Fibroblast of skin of scalp (primary cell): ENCODE measurements around the gene HDX. TPM values are rescaled to one million over a fixed set of nuclear protein-coding genes. Genes with fewer than 3 reads are reported as not detected.
A peak's percentile ranks its signal among the peaks of the same experiment; 100 is the strongest.
"Not testable (repeated sequence)": the region's sequence is repeated elsewhere in the genome, so short reads cannot be mapped to it uniquely, and the experiment has no call there.

Source experiments
- DNase-seq: peaks from one replicate; pipeline ENCODE4 v3.0.0-alpha.2; 2013
- polyA plus RNA-seq, 2 experiments: library from polyadenylated mRNA; unstranded; fragments of 120-200 nt; gene quantifications; one replicate each; pipeline ENCODE4 v1.2.1, GENCODE V29; 2013; ENCODE audit not compliant: insufficient read length in 2 of 2

HDX gene, protein sequence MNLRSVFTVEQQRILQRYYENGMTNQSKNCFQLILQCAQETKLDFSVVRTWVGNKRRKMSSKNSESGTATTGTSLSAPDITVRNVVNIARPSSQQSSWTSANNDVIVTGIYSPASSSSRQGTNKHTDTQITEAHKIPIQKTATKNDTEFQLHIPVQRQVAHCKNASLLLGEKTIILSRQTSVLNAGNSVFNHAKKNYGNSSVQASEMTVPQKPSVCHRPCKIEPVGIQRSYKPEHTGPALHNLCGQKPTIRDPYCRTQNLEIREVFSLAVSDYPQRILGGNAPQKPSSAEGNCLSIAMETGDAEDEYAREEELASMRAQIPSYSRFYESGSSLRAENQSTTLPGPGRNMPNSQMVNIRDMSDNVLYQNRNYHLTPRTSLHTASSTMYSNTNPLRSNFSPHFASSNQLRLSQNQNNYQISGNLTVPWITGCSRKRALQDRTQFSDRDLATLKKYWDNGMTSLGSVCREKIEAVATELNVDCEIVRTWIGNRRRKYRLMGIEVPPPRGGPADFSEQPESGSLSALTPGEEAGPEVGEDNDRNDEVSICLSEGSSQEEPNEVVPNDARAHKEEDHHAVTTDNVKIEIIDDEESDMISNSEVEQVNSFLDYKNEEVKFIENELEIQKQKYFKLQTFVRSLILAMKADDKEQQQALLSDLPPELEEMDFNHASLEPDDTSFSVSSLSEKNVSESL
- 3.7 TPM for polyA plus RNA-seq (2013, experiment 1 of 2; ENCODE audit: insufficient read length)
- 4.9 TPM for polyA plus RNA-seq (2013, experiment 2 of 2; ENCODE audit: insufficient read length)

DNA sequence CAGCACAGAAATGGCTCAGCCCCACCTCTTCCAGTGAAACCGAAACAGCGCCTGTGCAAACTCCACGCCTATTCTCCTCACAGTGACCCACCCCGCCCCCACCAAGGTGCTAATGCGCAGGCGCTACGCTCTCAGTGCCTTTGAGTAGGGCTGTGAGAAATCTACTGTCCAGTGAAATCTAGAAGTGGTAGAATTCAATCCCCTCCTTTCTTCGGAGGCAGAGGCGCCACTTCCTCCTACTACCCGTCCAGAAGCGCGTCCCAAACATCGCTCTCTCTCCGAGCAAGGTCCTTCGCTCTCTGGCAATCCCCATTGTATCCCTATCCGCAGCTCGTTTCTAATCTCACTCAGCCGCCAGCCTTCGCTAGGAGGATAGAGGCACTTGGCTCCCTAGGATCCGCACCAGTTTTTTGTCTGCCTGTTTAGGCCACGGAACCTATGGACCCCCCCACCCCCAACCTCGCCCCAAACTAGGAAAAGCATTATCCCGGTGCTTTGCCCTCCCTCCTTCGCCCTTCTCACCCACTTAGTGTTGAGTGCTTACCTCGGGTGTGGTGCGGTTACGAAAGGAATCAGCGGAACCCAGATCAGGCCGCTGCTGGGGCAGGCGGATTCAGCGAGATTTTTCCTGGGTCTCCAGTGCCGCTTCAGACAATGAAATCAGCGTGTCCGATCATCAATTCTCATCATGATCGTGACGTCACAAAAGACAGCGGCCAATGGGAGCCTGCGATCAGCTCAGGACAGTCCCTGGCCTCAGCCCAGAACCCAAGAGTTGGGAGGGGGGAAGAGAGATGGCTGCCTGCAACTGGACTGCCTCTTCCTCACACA lies at the start of gene HDX:
HDX (minus strand) TSS at position 656 of the 831 bp plus-strand sequence. CDS start 27,056 bp downstream, outside the sequence.
- DNase-seq: peak; percentile 89

DNA sequence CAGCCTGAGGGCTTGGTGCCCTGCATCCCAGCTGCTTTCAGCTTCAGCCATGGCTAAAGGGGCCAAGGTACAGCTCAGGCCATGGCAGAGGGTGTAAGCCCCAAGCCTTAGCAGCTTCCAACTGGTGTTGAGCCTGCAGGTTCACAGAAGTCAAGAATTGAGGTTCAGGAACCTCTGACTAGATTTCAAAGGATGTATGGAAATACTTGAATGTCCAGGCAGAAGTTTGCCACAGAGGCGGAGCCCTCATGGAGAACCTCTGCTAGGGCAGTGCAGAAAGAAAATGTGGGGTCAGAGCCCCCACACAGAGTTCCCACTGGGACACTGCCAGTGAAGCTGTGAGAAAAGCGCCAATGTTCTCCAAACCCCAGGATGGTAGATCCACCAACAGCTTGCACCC lies 39.1 kb upstream of the HDX start:
- DNase-seq: not testable (repeated sequence)

DNA sequence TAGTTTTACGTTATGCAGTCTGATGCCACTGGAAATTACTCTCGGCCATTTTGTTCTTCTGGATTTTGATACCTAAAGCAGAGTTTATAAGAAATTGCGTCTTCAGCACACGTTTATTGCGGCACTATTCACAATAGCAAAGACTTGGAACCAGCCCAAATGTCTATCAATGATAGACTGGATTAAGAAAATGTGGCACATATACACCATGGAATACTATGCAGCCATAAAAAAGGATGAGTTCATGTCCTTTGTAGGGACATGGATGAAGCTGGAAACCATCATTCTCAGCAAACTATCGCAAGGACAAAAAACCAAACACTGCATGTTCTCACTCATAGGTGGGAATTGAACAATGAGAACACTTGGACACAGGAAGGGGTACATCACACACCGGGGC lies 35.4 kb upstream of the HDX start:
- DNase-seq: not testable (repeated sequence)

DNA sequence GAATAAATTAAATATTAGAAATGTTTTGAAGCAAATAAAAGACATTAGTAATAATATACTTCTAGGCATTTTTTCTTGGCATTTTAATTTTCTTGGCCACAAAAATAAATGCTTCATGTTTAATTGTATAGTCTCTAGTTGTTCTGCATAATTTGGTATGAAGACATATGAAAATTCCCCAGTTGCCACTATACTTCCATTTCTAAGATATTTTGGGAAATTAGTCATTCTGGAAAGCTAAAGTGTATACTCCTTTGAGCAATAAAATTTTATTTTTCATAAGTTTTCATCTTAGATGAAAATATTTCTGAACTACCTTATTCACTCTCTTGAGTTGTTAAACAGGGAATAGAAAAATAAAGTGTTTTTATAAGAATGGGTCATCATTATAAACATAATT lies 13.8 kb downstream of the HDX start:
- no peak for DNase-seq

DNA sequence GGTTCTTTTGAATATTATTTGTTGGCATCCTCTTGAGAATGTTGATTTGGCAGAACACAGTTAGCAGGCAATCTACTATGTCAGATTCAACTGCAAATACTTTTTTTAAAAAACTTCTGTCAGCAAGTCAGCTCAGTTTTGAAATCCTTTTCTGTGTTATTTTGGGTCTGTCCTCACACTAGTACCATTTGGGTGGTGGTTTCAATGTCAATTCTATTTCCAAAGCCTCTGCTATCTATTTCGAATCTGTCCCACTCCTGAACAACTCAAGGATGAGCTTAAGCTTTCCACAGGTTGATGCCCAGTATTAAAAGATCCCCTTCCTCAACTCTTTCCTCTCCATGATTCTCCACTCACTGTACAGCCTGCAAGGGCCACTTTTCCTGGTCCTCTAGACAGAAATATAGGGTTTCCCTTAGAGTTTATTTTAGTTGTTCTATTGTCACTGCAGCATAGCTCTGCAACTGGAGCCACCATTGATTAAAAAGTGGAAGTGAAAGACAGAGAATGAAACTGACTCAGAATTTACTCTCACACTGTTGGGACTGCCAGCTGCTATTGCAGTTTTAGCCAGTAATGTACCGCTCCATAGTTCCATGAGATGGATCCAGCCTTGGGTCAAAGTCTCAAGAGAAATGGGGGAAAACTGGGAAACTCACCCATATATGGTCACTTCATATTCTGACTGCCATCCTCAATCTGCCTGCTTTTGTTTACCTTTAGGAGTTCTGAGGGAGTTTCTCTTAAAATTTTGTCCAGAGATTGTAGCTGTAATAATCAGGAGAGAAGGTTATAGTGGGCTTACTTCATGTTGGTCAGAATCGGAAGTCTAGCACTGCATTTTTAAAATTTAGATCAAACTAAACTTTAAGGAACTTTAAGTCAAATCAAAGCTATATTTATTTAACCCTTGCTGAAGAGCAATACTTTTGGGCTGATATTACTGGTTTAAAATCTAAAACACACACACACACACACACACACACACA lies 14.6 kb downstream of the HDX start:
- no peak for DNase-seq

DNA sequence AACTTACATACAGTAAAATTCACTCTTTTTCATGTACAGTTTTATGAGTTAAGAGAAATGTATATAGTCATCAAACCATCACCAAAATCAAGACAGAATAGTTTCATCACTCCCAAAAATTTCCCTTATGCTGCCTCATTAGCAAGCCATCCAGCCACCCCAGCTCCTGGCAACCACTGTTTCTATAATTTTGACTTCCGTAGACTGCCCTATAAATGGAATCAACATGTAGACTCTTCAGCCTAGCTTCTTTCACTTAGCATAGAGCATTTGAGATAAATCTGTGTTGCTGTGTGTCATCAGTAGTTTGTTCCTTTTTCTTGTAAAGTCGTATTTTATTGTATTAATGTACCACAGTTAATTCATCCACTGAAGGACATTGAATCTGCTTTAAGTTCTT lies 23.2 kb downstream of the HDX start:
- DNase-seq: no peak

DNA sequence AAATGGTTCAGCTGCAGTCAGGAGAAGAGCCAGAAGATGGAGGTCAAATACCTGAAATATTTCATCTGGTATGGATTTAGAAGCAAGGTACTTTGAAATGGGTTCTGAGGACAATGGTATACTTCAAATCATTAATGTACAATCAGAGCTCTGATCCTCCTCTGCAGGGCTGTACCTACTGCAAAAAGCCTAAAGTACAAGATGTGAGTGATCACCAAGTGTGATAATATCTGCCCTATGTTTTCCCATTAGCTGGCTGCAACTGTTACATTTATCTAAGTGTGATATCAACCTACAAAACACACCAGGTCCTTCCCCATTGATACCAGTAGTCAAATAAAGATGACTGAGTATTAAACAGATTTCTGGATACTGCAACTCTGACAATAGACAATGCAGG lies 25.1 kb downstream of the HDX start:
- no peak for DNase-seq

DNA sequence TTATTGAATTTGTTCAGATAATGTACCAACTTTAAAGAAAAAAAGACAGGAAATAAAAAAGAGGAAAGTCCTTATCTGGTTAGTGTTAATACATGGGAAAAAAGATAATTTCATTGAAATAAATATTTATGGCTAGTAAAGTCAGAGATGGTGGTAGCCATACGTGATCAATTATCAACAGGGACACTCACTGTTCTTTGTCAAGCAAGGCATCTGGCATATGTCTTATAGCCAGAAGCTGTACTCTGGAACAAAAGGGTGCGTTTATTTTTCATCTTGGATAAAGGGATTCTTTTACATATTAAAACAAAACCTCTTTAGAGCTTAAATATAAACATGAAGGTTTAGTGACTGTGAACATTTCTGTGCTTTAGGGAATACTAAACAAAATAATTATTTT lies 26.7 kb downstream of the HDX start:
- DNase-seq: no peak

DNA sequence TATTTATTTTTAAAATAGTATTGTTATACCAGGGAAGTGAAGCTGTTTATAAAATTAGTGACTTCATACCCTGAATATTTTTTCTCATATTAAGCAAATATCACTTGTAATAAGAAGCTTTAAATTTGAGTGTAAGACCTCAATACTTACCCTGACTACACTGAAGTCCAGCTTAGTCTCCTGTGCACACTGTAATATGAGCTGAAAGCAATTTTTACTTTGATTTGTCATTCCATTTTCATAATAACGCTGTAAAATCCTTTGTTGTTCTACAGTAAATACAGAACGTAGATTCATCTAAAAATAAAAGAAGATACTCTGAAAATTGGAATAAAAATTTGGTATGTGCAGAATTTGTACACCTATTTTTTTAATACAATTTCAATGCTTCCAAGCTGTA lies 27.2 kb downstream of the HDX start:
- no peak for DNase-seq

DNA sequence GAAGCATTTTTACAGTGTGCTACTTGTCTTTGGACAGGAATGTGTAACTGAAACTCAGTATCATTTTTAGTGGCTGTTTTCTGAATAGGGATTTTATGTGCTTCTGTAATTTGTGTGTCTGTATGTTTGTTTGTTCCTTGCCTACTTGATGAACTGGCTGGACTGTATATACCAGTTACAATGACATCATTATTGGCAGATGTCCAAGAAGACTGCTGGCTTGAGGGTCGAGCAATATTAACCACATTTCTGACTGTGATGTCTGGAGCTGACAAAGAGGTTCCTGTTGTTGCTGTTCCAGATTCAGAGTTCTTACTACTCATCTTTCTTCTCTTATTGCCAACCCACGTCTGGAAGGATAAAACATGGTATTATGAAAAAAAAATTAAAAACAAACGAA lies 33.0 kb downstream of the HDX start:
- peak; percentile 33 for DNase-seq

DNA sequence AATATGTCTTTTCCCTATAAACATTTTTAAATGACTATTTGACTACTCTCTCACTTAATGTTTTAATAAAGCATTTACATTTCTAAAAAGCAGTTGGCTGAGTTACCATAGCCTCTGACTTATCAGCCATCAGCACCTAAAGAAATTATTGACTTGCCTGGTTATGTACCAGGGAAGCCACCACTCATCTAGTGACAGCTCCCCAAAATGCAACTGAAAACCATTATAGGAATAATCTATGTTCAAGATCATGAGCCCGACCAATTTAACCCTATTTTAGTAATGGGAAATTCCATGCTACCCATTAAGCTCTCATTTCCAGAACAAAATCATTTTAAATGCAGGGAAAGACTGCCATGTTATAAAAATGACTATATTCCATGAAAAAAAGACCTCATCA lies 34.4 kb downstream of the HDX start:
- DNase-seq: no peak

DNA sequence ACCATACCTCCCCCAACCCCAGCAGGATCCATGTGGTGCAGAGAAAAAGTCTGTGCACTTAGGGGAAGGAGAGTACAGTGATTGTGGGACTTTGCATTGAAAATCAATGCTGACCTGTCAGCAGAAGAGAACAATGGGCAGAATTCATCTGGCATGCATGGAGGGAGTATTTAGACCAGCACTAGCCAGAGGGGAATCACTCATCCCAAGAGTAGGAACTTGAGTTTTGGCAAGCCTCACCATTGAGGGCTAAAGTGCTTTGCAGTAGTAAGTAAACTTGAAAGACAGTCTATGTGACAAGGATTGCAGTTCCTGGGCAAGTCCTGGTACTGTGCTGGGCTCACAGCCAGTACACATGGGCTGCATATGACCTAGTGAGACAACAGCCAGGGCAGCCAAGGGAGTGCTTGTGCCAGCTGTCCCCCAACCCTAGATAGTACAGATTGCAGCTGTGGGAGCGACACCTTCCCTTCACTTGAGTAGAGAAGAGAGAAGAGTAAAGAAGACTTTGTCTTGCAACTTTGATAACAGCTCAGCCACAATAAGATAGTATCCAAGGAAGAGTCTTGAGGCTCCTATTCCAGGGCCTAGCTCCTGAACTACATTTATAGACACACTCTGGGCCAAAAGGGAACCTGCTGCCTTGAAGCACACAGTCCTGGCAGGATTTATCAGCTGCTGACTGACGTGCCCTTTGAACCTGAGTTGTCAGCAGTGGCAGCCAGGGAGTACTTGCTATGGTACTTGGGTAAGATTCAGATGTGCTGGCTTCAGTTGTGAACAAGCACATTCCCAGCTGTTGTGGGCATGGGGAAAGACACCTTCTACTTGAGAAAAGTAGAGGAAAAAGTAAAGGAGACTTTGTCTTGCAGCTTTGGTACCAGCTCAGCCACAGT lies 48.7 kb downstream of the HDX start:
- DNase-seq: no peak

DNA sequence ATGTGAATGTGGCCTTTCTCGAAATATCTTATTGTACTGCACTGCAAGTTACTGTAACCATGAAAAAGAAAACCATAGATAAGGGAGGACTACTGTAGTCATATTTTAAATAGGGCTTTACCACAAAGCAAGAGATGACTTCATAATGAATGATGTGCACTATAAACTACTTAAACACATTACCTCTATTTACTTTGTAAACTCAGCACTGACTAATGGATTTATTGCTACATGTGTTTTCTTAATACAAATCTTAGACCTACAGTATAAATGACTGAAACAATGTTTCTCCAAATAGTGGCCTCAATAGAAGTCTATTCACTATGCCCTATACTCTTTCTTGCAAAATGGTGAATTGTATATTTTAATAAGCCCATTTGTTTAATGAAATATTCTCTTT lies 61.1 kb downstream of the HDX start:
- no peak for DNase-seq

DNA sequence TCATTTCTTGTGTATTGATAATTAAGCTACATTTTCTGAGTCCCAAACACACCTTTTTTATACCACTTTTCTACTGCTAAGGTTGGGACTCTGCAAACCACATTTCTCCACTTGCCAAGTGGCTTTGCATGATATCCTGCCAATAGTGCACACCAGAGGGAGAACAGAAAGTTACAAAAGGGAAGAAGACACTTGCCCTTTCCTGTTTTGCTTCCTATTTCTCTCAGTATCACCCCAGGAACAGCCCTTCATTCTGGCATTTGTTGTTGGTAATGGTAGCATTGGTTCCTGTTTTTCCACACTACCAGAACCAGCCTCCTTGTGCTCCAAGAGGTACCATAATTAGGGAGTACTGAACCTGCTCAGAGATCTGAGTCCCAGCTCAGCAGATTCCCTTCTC lies 87.1 kb downstream of the HDX start:
- no peak for DNase-seq

DNA sequence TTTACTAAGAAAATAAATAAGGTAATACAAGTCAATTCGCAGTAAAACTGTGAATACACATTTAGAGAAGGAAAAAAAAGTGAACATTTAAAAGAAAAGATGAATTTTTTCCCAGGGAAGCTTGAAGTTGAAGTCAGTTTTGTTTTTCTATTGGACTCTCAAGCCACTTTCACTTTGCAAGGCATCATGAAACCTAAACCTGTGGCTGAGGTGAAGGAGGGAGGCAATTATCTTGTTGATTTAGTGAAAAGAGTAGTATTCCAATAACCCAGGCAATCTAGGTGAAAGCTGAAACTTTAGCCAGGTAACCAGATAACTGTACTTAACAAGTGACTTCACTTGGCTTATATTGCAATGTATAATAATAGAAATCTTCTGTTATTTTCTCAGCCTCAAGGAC lies 138.6 kb downstream of the HDX start:
- no peak for DNase-seq

DNA sequence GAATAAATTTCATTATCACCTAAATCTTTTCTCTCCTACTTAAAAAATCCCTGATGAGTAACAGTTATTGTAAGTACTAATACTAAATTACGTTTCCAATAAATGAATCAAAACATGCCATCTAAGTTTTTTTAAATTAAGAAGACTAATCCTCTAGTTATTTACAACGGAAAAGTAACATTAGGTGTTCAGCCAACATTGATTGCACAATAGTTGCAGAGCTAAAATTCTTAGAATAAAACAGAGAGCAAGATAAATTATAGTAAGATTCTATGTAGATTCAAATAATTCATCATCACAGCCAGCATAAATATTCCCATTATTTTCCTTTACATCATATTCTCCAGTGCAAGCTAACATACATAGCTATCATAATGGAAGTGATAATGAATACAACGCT lies 139.2 kb downstream of the HDX start:
- no peak for DNase-seq

DNA sequence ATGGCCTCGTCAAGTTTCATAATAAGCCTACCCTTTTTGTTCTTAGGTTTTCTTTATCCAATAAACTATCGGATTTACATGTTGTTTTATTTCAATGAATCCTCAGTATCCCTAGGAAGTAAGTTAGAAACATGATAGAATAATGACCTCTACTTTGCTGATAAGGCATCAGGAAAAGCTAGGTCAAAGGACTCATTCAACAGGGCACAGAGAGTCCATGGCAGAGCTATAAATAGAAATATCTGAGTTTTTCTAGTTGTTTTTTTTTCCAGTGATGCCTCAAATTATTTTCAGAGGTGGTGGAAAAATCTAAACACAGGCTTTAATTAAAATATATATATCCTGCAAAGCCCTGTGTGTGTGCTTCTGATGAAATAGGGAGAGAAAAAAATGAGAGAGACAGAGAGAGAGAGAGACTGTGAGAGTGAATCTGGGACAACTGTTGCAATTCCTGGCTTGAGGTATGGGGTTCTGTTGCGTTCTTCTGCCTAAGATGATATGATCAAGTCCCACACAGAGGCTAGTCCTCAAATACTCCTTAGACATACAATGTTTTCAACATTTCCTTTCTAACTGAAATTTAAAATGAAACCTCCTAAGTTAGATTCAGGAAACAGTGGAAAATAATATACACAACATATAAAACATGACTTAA lies 139.9 kb downstream of the HDX start:
- peak; percentile 27 for DNase-seq

DNA sequence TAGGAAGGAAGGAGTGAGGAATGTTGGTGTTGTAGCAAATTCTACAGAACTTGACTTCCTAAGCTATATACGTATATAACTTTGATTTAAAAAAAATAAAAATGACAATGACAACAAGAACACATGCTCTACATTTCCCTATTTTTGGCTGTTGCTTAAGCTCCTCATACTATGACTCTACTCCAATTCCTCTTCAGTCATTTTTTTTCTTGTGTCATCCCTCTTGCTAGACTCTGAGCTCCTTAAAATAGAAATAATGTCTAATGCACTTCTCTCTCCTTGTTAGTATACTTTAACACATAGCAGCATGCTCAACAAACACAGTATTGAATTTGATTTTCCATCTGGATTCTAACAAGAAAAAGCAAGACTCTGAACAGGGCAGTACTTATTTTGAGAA lies 144.0 kb downstream of the HDX start:
- no peak for DNase-seq

DNA sequence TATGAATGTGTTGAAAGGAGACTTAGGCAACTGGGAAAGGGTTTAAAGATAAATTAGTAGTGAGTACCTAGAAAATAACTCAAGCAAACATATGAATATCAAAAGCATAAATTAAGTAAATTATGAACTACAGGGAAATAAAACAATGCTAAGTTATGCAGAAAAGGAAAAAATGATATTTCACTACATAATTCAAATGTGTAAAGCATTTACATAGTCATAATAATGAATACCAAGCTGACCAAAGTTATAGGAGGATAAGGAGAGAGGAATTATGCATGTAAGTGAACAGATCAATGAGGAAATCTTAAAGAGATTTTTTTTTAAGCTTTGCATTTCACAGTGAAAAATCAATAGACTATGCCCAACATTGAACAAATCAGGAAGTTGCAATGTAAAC lies 145.0 kb downstream of the HDX start:
- DNase-seq: no peak

DNA sequence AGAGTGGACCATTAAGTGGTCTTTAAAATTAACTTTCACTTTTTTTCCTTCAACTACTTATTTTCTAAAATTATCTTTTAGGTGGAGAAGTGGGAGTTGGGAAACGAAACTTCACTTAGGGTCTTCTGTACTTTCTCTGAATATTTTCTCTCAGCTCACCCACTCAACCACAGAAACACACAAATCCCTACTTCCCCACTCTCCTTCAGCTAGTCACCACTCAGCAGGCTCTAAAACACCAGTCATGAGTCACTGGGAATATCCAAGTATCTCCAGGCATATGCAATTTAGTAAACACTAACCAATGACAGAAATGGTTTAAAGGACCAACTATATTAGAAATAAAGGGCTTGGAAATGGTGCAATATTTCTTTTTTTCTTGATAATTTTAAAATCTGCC lies 161.3 kb downstream of the HDX start:
- peak; percentile 60 for DNase-seq
